Mammary epithelial cell (primary cell): Measurements from ENCODE around the gene STAMBPL1.

ENCODE experiments used
- CTCF ChIP-seq, 2 donors: IDR thresholded peaks in 1 of 2; conservative IDR thresholded peaks in 1 of 2; 2 replicates each; pipeline ENCODE4 v1.5.1; 2011 to 2012; ENCODE audit warnings: inconsistent platforms in 2 of 2, low read length in 2 of 2, mild to moderate bottlenecking in 2 of 2, control low read depth in 1 of 2, low read depth in 1 of 2; ENCODE audit not compliant: insufficient read depth in 1 of 2; ENCODE audit errors: extremely low read depth in 1 of 2
- EZH2 ChIP-seq: IDR thresholded peaks from 2 replicates; pipeline ENCODE4 v1.6.1; 2012; ENCODE audit warnings: low read length, inconsistent platforms, borderline replicate concordance

- TF ChIP-seq CTCF (conservative IDR thresholded peaks at IDR 0.05 in 1 of 2, IDR thresholded peaks at IDR 0.05 in 1 of 2; ENCODE audit: extremely low read depth in 1 of 2, insufficient read depth in 1 of 2, low read depth in 1 of 2, low read length in 2 of 2) = no peak
- no peak for TF ChIP-seq EZH2
These were observed 36.9 kb upstream of the STAMBPL1 start for GRCh38 chr10:88843171-88843570.
